Caco-2 (cell line): Measurements from ENCODE around the gene TAS1R2. TPM values are rescaled to one million over a fixed set of nuclear protein-coding genes. Genes with fewer than 3 reads are reported as not detected.

Experiments
- BruUV-seq: library from RNA; stranded (reverse); fragments of 400-500 nt; replicated peaks from 2 replicates; lab custom pipeline; 2021; lab: Mats Ljungman, UMichigan
- CTCF ChIA-PET: fragments of 300-600 bp; sonication (Branson Sonifier 250); formaldehyde crosslinking; loops from one replicate; lab custom pipeline; 2022; ENCODE audit warnings: antibody characterized with exemption; lab: Charles Lee
- POLR2A ChIA-PET: fragments of 300-600 bp; sonication (Branson Sonifier 250); formaldehyde crosslinking; loops from one replicate; lab custom pipeline; 2022; ENCODE audit warnings: antibody characterized with exemption; lab: Charles Lee
- DNase-seq, 2 experiments: peaks; one replicate each; pipeline versions ENCODE4 v3.0.0 to v3.0.0-alpha.2; 2020 to 2022
- H3K27me3 ChIP-seq: replicated peaks from 2 replicates; pipeline ENCODE4 v1.6.0; 2011; ENCODE audit warnings: low read length; ENCODE audit not compliant: control insufficient read depth, insufficient read depth
- H3K36me3 ChIP-seq: 2 replicates; pipeline ENCODE4 v1.5.1; 2011; ENCODE audit warnings: low read length; ENCODE audit not compliant: control insufficient read depth, insufficient read depth
- H3K4me1 ChIP-seq: fragments of 250-450 bp; sonication (Bioruptor Pico); 2 replicates; pipeline ENCODE4 v1.5.1; 2020; ENCODE audit warnings: mild to moderate bottlenecking
- H3K4me3 ChIP-seq: 2 replicates; pipeline ENCODE4 v1.5.1; 2011; ENCODE audit warnings: low read depth, mild to moderate bottlenecking, control low read depth, low read length
- H3K9me3 ChIP-seq: fragments of 250-450 bp; sonication (Bioruptor Pico); 2 replicates; pipeline ENCODE4 v1.5.1; 2020; ENCODE audit warnings: mild to moderate bottlenecking, moderate library complexity
- H3K27ac Mint-ChIP-seq: one replicate; pipeline ENCODE4 v1.8.0; 2022; ENCODE audit warnings: mixed read lengths; ENCODE audit not compliant: unreplicated experiment
- H3K27me3 Mint-ChIP-seq: one replicate; pipeline ENCODE4 v1.8.0; 2022; ENCODE audit warnings: mixed read lengths; ENCODE audit not compliant: insufficient read depth, unreplicated experiment
- H3K36me3 Mint-ChIP-seq: one replicate; pipeline ENCODE4 v1.8.0; 2022; ENCODE audit warnings: mild to moderate bottlenecking, mixed read lengths; ENCODE audit not compliant: insufficient read depth, unreplicated experiment
- H3K4me1 Mint-ChIP-seq: one replicate; pipeline ENCODE4 v1.8.0; 2022; ENCODE audit warnings: low read depth, mixed read lengths; ENCODE audit not compliant: unreplicated experiment
- H3K4me3 Mint-ChIP-seq: one replicate; pipeline ENCODE4 v1.8.0; 2022; ENCODE audit warnings: mild to moderate bottlenecking, moderate library complexity, mixed read lengths; ENCODE audit not compliant: unreplicated experiment
- H3K9me3 Mint-ChIP-seq: one replicate; pipeline ENCODE4 v1.8.0; 2022; ENCODE audit warnings: mixed read lengths; ENCODE audit not compliant: unreplicated experiment
- CTCF ChIP-seq, 2 experiments: fragments of 200-600 bp in 1 of 2; IDR thresholded peaks; 1 replicate in 1 of 2; 2 replicates in 1 of 2; pipeline versions ENCODE4 v1.5.1 to v1.8.0; 2011 to 2022; ENCODE audit warnings: antibody characterized with exemption in 1 of 2, control low read depth in 1 of 2, inconsistent platforms in 1 of 2, low read depth in 1 of 2, low read length in 1 of 2, mild to moderate bottlenecking in 1 of 2, moderate library complexity in 1 of 2; ENCODE audit not compliant: insufficient read depth in 1 of 2, severe bottlenecking in 1 of 2, unreplicated experiment in 1 of 2
- intact Hi-C: fragments of 100-400 bp; cut with micrococcal nuclease; formaldehyde crosslinking; loops from one replicate; pipeline ENCODE4 v1.10.0; 2022; ENCODE audit not compliant: unreplicated experiment
- total RNA-seq: library from RNA; stranded (reverse); gene quantifications from 2 replicates; pipeline ENCODE4 v1.2.3, GENCODE V29; 2022

TAS1R2 gene
- total RNA-seq, 1 experiment from 2014 or later = not detected

GRCh38 chr1:18866846-18867245 is 7.4 kb upstream of the TAS1R2 start:
- DNase-seq = no peak
- ChIA-PET CTCF (interaction anchor here (1.6 kb wide), 1 partner anchor 17 kb away, joined by 7 read pairs; no protein-coding TSS in a partner anchor), POLR2A (no interaction called here)
- Mint-ChIP-seq H3K36me3 (no peaks in the 10 kb centered on the region), H3K27ac (no peak overlapping the region), H3K9me3 (no peaks in the 10 kb centered on the region), H3K27me3 (peaks cover 3% of the 10 kb centered on the region), H3K4me1 (no peaks in the 10 kb centered on the region), H3K4me3 (no peak overlapping the region)
- H3K36me3 ChIP-seq = no peaks in the 10 kb centered on the region
- no peak for TF ChIP-seq CTCF (IDR thresholded peaks at IDR 0.05; ENCODE audit: insufficient read depth in 1 of 2, low read depth in 1 of 2, low read length in 1 of 2, severe bottlenecking in 1 of 2, unreplicated experiment in 1 of 2)
- intact Hi-C loops = no loop called here
- H3K4me3 ChIP-seq = no peak overlapping the region
- BruUV-seq = no TSS peak
- no peaks in the 10 kb centered on the region for H3K27me3 ChIP-seq
- no peaks in the 10 kb centered on the region for H3K9me3 ChIP-seq
- H3K4me1 ChIP-seq = no peaks in the 10 kb centered on the region

- H3K4me1 Mint-ChIP-seq = no peaks in the 10 kb centered on the region
- ChIA-PET CTCF (interaction anchor here (0.7 to 1.6 kb wide), 2 partner anchors 18 to 30 kb away, joined by 7 to 12 read pairs; no protein-coding TSS in a partner anchor), POLR2A (no interaction called here)
- Histone ChIP-seq H3K4me1 (no peaks in the 10 kb centered on the region), H3K27me3 (no peaks in the 10 kb centered on the region), H3K9me3 (no peaks in the 10 kb centered on the region), H3K4me3 (no peak overlapping the region), H3K36me3 (no peaks in the 10 kb centered on the region)
- H3K27ac Mint-ChIP-seq = no peak overlapping the region
- intact Hi-C loops = no loop called here
- DNase-seq = no peak
- no TSS peak for BruUV-seq
- TF ChIP-seq CTCF (IDR thresholded peaks at IDR 0.05; ENCODE audit: insufficient read depth in 1 of 2, low read depth in 1 of 2, low read length in 1 of 2, severe bottlenecking in 1 of 2, unreplicated experiment in 1 of 2) = no peak
- peaks cover 4% of the 10 kb centered on the region for H3K27me3 Mint-ChIP-seq
- H3K4me3 Mint-ChIP-seq = no peak overlapping the region
- H3K9me3 Mint-ChIP-seq = no peaks in the 10 kb centered on the region
- no peaks in the 10 kb centered on the region for H3K36me3 Mint-ChIP-seq
Measured at GRCh38 chr1:18866314-18866713, 6.9 kb upstream of the TAS1R2 start.

GRCh38 chr1:18865176-18865575 is 5.7 kb upstream of the TAS1R2 start:
- Histone ChIP-seq H3K4me3 (no peak overlapping the region), H3K36me3 (no peaks in the 10 kb centered on the region), H3K27me3 (no peaks in the 10 kb centered on the region), H3K9me3 (no peaks in the 10 kb centered on the region), H3K4me1 (no peaks in the 10 kb centered on the region)
- TF ChIP-seq CTCF (IDR thresholded peaks at IDR 0.05; ENCODE audit: insufficient read depth in 1 of 2, low read depth in 1 of 2, low read length in 1 of 2, severe bottlenecking in 1 of 2, unreplicated experiment in 1 of 2) = no peak
- CTCF ChIA-PET = no interaction called here
- Mint-ChIP-seq H3K36me3 (no peaks in the 10 kb centered on the region), H3K4me1 (no peaks in the 10 kb centered on the region), H3K27ac (no peak overlapping the region), H3K27me3 (peaks cover 4% of the 10 kb centered on the region), H3K9me3 (no peaks in the 10 kb centered on the region), H3K4me3 (no peak overlapping the region)
- DNase-seq = no peak
- POLR2A ChIA-PET = no interaction called here
- no TSS peak for BruUV-seq
- intact Hi-C loops = no loop called here
